Ishikawa (cell line): Measurements from ENCODE around the gene CDS2.

Source experiments
- CEBPB ChIP-seq: IDR thresholded peaks from 2 replicates; pipeline ENCODE4 v1.6.1; 2012
- CREB1 ChIP-seq: IDR thresholded peaks from 2 replicates; pipeline ENCODE4 v1.6.1; 2012; ENCODE audit warnings: low read depth
- EGR1 ChIP-seq: IDR thresholded peaks from 2 replicates; pipeline ENCODE4 v1.6.1; 2012
- EP300 ChIP-seq: IDR thresholded peaks from 2 replicates; pipeline ENCODE4 v1.6.1; 2012; ENCODE audit warnings: borderline replicate concordance
- FOXM1 ChIP-seq: IDR thresholded peaks from 2 replicates; pipeline ENCODE4 v1.6.1; 2012; ENCODE audit warnings: low read depth, borderline replicate concordance
- NFIC ChIP-seq: IDR thresholded peaks from 2 replicates; pipeline ENCODE4 v1.6.1; 2012
- RAD21 ChIP-seq: IDR thresholded peaks from 2 replicates; pipeline ENCODE4 v1.6.1; 2012; ENCODE audit warnings: low read depth
- TAF1 ChIP-seq: IDR thresholded peaks from 2 replicates; pipeline ENCODE4 v1.6.1; 2012; ENCODE audit warnings: low read depth, mild to moderate bottlenecking
- TCF12 ChIP-seq: IDR thresholded peaks from 2 replicates; pipeline ENCODE4 v1.6.1; 2012; ENCODE audit warnings: low read depth
- TEAD4 ChIP-seq: IDR thresholded peaks from 2 replicates; pipeline ENCODE4 v1.6.1; 2012
- YY1 ChIP-seq: IDR thresholded peaks from 2 replicates; pipeline ENCODE4 v1.6.1; 2012; ENCODE audit warnings: low read depth
- ZBTB7A ChIP-seq: IDR thresholded peaks from 2 replicates; pipeline ENCODE4 v1.6.1; 2012; ENCODE audit warnings: low read depth
- TF ChIP-seq, protein P1 (sequence below): IDR thresholded peaks from 2 replicates; pipeline ENCODE4 v1.6.1; 2012
- TF ChIP-seq, protein P2 (sequence below): IDR thresholded peaks from 2 replicates; pipeline ENCODE4 v1.6.1; 2012; ENCODE audit warnings: low read depth, mild to moderate bottlenecking
- TF ChIP-seq, protein P3 (sequence below): IDR thresholded peaks from 2 replicates; pipeline ENCODE4 v1.6.1; 2012

Gene CDS2

DNA sequence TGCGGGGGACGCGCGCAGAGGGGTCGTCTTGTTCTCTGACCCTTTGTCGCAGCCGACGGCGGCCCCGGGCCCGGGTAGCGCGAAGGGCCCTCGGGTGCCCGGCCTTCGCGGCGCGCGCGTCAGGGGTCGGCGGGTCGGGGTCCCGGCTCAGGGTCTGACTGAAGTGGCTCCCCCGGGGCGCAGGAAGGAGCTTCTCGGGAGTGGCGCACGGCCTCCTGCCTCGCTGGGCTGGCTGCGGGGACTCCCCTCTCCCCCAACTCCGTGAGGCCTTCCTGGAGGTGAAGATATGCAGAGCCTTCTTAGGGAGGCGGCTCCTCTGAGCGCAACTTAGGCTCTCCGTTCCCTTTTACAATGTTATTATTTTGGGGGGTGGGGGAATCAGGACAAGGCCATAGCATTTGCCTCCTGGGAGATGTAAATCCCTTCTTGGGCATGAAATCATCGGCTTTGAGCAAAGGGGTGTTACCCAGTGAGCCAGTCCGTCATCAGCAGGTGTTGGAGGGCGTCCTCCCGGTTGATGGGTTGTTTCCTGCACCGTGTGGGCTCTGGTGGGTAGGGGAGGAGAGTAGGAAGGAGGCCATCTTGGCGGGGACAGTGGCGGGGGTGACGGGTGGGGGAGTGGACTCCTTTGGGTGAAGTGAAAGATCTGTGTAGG lies 523 bp downstream of the CDS2 start:
- TF ChIP-seq EP300 (no peak), ZBTB7A (peak; percentile 83; the same call in 1 of the 2 replicates), NFIC (no peak), TAF1 (no peak; the same call in 1 of the 2 replicates), YY1 (peak; percentile 83), TEAD4 (no peak), RAD21 (no peak), CEBPB (no peak), CREB1 (no peak), FOXM1 (no peak), EGR1 (no peak)
- TF ChIP-seq, protein P1, sequence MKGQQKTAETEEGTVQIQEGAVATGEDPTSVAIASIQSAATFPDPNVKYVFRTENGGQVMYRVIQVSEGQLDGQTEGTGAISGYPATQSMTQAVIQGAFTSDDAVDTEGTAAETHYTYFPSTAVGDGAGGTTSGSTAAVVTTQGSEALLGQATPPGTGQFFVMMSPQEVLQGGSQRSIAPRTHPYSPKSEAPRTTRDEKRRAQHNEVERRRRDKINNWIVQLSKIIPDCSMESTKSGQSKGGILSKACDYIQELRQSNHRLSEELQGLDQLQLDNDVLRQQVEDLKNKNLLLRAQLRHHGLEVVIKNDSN: no peak
- TF ChIP-seq, protein P2, sequence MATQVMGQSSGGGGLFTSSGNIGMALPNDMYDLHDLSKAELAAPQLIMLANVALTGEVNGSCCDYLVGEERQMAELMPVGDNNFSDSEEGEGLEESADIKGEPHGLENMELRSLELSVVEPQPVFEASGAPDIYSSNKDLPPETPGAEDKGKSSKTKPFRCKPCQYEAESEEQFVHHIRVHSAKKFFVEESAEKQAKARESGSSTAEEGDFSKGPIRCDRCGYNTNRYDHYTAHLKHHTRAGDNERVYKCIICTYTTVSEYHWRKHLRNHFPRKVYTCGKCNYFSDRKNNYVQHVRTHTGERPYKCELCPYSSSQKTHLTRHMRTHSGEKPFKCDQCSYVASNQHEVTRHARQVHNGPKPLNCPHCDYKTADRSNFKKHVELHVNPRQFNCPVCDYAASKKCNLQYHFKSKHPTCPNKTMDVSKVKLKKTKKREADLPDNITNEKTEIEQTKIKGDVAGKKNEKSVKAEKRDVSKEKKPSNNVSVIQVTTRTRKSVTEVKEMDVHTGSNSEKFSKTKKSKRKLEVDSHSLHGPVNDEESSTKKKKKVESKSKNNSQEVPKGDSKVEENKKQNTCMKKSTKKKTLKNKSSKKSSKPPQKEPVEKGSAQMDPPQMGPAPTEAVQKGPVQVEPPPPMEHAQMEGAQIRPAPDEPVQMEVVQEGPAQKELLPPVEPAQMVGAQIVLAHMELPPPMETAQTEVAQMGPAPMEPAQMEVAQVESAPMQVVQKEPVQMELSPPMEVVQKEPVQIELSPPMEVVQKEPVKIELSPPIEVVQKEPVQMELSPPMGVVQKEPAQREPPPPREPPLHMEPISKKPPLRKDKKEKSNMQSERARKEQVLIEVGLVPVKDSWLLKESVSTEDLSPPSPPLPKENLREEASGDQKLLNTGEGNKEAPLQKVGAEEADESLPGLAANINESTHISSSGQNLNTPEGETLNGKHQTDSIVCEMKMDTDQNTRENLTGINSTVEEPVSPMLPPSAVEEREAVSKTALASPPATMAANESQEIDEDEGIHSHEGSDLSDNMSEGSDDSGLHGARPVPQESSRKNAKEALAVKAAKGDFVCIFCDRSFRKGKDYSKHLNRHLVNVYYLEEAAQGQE: no peak

DNA sequence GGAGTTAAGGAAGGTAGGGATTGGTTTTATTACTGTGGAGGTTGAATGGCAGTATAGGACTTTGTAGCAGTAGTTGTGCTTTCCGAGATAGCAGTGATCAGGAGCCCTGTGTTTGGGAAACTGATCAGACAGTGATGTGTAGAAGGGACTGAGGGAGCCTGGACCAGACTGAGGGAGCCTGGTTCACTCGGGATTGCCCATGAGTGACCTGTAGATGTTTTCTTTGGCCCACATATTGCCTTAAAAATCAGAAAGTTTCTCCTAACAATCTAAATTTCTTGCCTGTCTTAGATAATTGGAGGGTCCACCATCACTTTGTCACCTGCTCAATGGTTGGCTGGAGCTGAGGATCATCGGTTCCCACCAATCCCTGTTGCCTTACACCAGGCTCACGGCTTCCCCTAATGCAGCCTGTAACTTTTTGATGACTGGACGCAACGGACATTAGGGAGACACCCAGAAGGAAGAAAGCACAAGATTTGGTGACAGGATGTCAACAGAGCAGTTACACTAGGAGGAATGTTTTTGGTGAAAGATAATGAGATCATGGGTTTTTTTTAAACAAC lies 1.1 kb downstream of the CDS2 start:
- TF ChIP-seq EP300 (no peak), TAF1 (no peak), FOXM1 (no peak), TEAD4 (no peak)
- TF ChIP-seq, protein P3, sequence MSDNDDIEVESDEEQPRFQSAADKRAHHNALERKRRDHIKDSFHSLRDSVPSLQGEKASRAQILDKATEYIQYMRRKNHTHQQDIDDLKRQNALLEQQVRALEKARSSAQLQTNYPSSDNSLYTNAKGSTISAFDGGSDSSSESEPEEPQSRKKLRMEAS: no peak

DNA sequence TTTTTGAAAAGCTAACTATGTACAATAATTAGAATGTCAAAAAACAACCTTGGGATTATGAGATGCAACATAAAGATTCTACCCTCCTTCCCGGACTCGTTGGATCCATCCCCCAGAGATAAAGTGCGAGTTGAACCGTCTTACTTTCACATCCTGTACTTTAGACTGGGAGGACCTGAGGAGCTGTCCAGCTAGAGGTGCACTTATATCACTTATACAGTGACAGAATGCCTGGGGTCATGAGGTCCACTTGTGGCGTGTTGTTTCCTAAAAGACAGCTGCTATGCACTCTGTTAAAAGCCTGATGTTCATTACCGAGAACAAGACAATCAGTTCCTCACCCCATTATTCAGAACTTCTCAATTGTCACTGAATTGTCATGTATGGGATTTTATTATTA lies 2.1 kb downstream of the CDS2 start:
- TF ChIP-seq, protein P3: no peak
- TF ChIP-seq ZBTB7A (no peak), YY1 (no peak)
- TF ChIP-seq, protein P2: peak; percentile 65

DNA sequence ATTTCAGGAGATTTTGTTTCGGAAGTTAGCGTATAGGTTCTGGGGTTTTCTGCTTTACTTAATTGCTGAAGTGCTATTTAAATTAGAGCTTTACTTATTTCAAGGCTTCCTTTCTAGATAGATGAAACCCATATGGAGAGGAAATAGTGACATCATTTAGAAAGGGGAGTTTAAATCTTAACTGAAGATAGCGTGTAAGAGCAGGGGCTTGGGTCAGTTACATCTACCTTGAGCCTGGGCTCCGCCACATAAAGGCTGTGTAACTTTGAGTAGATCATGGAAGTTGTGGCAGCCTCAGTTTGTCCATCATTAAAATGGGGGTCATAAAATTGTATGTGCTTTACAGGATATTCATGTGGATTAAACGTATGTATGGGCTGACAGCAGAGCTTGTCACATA lies 4.7 kb downstream of the CDS2 start:
- TF ChIP-seq TAF1 (no peak), CEBPB (no peak), FOXM1 (no peak), EGR1 (no peak), TCF12 (no peak), EP300 (no peak), RAD21 (no peak), CREB1 (no peak), YY1 (no peak), ZBTB7A (no peak), NFIC (no peak)
- TF ChIP-seq, protein P2: no peak
- TF ChIP-seq, protein P3: no peak

DNA sequence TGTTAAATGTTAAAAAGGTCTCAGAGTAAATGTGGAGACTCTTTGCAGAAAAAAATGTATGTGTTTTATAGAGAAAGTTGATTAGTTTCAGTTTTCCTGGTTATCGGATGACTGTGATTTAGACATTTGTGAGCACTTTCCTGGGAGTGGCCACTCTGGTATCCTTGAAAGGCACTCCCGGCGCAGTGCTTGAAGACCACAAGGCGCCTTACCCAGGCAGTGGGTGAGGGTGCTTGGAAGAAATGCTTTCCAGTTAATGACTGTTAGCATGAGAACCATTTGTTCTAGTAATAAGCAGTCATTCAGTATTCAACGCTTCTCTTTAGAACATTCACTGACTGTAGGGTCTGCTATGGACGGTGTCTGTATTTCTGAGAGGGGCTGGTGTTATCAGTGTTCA lies 7.2 kb downstream of the CDS2 start:
- TF ChIP-seq, protein P2: no peak
- TF ChIP-seq FOXM1 (no peak), TCF12 (no peak), EGR1 (no peak), RAD21 (no peak), ZBTB7A (no peak), YY1 (no peak), EP300 (no peak), NFIC (no peak), CEBPB (no peak), CREB1 (no peak), TEAD4 (no peak), TAF1 (no peak)
- TF ChIP-seq, protein P3: no peak
- TF ChIP-seq, protein P1: no peak
